Measurements from ENCODE around the gene NGF.

DNA sequence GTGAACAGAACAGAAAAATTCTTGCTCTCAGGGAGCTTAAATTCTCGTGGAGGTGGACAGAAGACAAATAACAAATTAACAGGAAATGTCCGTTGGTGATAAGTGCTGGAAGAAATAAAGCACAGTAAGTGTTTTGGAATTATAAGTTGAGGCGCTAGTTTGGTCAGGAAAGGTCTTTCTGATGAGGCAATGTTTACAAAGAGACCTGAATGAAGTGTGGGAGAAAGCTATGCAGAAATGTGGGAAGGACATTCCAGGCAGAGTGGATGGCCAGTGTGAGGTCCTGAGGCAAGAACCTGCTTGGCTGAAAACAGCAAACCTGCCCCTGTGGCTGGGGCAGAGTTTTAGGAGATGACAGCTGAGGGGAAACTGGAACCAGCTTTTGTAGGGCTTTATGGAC, 23.3 kb downstream of the NGF start:
- no peak for TF ChIP-seq POLR2A (IDR thresholded peaks at IDR 0.05; ENCODE audit: control extremely low read depth in 1 of 2, low read depth in 2 of 2, low read length in 2 of 2)
- TF ChIP-seq, protein P1, sequence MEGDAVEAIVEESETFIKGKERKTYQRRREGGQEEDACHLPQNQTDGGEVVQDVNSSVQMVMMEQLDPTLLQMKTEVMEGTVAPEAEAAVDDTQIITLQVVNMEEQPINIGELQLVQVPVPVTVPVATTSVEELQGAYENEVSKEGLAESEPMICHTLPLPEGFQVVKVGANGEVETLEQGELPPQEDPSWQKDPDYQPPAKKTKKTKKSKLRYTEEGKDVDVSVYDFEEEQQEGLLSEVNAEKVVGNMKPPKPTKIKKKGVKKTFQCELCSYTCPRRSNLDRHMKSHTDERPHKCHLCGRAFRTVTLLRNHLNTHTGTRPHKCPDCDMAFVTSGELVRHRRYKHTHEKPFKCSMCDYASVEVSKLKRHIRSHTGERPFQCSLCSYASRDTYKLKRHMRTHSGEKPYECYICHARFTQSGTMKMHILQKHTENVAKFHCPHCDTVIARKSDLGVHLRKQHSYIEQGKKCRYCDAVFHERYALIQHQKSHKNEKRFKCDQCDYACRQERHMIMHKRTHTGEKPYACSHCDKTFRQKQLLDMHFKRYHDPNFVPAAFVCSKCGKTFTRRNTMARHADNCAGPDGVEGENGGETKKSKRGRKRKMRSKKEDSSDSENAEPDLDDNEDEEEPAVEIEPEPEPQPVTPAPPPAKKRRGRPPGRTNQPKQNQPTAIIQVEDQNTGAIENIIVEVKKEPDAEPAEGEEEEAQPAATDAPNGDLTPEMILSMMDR (IDR thresholded peaks at IDR 0.05; ENCODE audit: control extremely low read depth in 1 of 3, insufficient read depth in 1 of 3, low read depth in 1 of 3, low read length in 3 of 3), result no peak
- no peak for TF ChIP-seq EZH2 (IDR thresholded peaks at IDR 0.05; ENCODE audit: low read depth, low read length, severe bottlenecking)
- TF ChIP-seq RAD21 (IDR thresholded peaks at IDR 0.05 in 1 of 2, conservative IDR thresholded peaks at IDR 0.05 in 1 of 2; ENCODE audit: low read depth in 2 of 2, low read length in 2 of 2), result no peak
- no peak for TF ChIP-seq NRF1 (IDR thresholded peaks at IDR 0.05; ENCODE audit: low read depth, low read length)
- no peak for TF ChIP-seq BACH1 (IDR thresholded peaks at IDR 0.05; ENCODE audit: low read length)
- TF ChIP-seq POLR2AphosphoS5 (IDR thresholded peaks at IDR 0.05; ENCODE audit: low read depth, low read length), result no peak
- no peak for TF ChIP-seq CHD2 (IDR thresholded peaks at IDR 0.05; ENCODE audit: low read length)

Measured in H1 (cell line).